OCI-LY7 (cell line): ENCODE results near the gene ADM2.

Source experiments
- CTCF ChIP-seq: fragments of 200-600 bp; sonication (generic); conservative IDR thresholded peaks from 2 replicates; pipeline ENCODE4 v1.5.1; 2014; ENCODE audit warnings: mild to moderate bottlenecking, antibody characterized with exemption, low read length, moderate library complexity, mixed read lengths
- EZH2phosphoT487 ChIP-seq: fragments of 200-600 bp; sonication (generic); IDR thresholded peaks from 2 replicates; pipeline ENCODE4 v1.6.1; 2018; ENCODE audit warnings: low read depth, borderline replicate concordance, mild to moderate bottlenecking, mixed run types, antibody characterized with exemption, low read length, moderate library complexity, mixed read lengths

GRCh38 chr22:50529897-50530579, 48.7 kb downstream of the ADM2 start, which contains the start of gene TYMP:
- TF ChIP-seq EZH2phosphoT487 (no peak), CTCF (no peak)
